T-cell (primary cell): Measurements from ENCODE around the gene FOXP2. TPM values are rescaled to one million over a fixed set of nuclear protein-coding genes. Genes with fewer than 3 reads are reported as not detected.
"Not testable (repeated sequence)": the region's sequence is repeated elsewhere in the genome, so short reads cannot be mapped to it uniquely, and the experiment has no call there.

Experiments used
- ATAC-seq, 4 experiments: fragments of 200-7000 bp in 3 of 4; fragments of 150-1000 bp in 1 of 4; cut with Tn5 transposase; replicated peaks in 1 of 4; 1 replicate in 3 of 4; 2 replicates in 1 of 4; pipeline ENCODE4 v1.10.0; 2021; ENCODE audit warnings: moderate library complexity in 3 of 4, mild to moderate bottlenecking in 2 of 4, moderate number of reproducible peaks in 1 of 4
- CTCF ChIA-PET, 2 donors: fragments of 300-600 bp; sonication (Branson Sonifier 250); formaldehyde crosslinking; loops; one replicate each; lab custom pipeline; 2022; ENCODE audit warnings: antibody characterized with exemption in 2 of 2; lab: Charles Lee
- POLR2A ChIA-PET, 2 donors: fragments of 300-600 bp; sonication (Branson Sonifier 250); formaldehyde crosslinking; loops; one replicate each; lab custom pipeline; 2022; ENCODE audit warnings: antibody characterized with exemption in 2 of 2; lab: Charles Lee
- DNase-seq, 35 experiments: peaks; one replicate each; pipeline versions ENCODE4 v3.0.0 to v3.0.0-alpha.2; 2013 to 2023
- H3K27ac ChIP-seq: one replicate; pipeline ENCODE4 v1.5.1; 2013; ENCODE audit warnings: low read length
- H3K27me3 ChIP-seq, 2 experiments: replicated peaks in 1 of 2; 1 replicate in 1 of 2; 2 replicates in 1 of 2; pipeline versions ENCODE4 v1.6.1 to v1.7.0; 2013; ENCODE audit warnings: low read length in 1 of 2, mixed read lengths in 1 of 2; ENCODE audit not compliant: control insufficient read depth in 2 of 2, insufficient read depth in 2 of 2; ENCODE audit errors: extremely low read depth in 1 of 2
- H3K36me3 ChIP-seq, 2 donors: 1 replicate in 1 of 2; 2 replicates in 1 of 2; pipeline versions ENCODE4 v1.6.1 to v1.7.0; 2013; ENCODE audit warnings: low read length in 1 of 2; ENCODE audit not compliant: control insufficient read depth in 2 of 2, insufficient read depth in 1 of 2; ENCODE audit errors: extremely low read depth in 1 of 2
- H3K4me1 ChIP-seq, 2 experiments: 1 replicate in 1 of 2; 2 replicates in 1 of 2; pipeline versions ENCODE4 v1.6.1 to v1.7.0; 2013; ENCODE audit warnings: low read length in 2 of 2, mixed read lengths in 1 of 2; ENCODE audit not compliant: insufficient read depth in 2 of 2, control insufficient read depth in 1 of 2; ENCODE audit errors: extremely low read depth in 1 of 2
- H3K4me3 ChIP-seq, 2 donors: 1 replicate in 1 of 2; 2 replicates in 1 of 2; pipeline versions ENCODE4 v1.5.1 to v1.7.0; 2013; ENCODE audit warnings: mild to moderate bottlenecking in 2 of 2, low read length in 1 of 2, moderate library complexity in 1 of 2; ENCODE audit not compliant: control insufficient read depth in 1 of 2; ENCODE audit errors: extremely low read depth in 1 of 2
- H3K9me3 ChIP-seq: 2 replicates; pipeline ENCODE4 v1.7.0; 2013
- H3K27ac Mint-ChIP-seq, 2 donors: one replicate each; pipeline ENCODE4 v1.8.0; 2020 to 2021; ENCODE audit warnings: mild to moderate bottlenecking in 2 of 2, mixed read lengths in 2 of 2
- H3K27me3 Mint-ChIP-seq, 2 donors: one replicate each; pipeline ENCODE4 v1.8.0; 2021 to 2022; ENCODE audit warnings: mixed read lengths in 2 of 2
- H3K36me3 Mint-ChIP-seq: one replicate; pipeline ENCODE4 v1.8.0; 2021; ENCODE audit warnings: mixed read lengths
- H3K4me1 Mint-ChIP-seq, 3 donors: one replicate each; pipeline ENCODE4 v1.8.0; 2020 to 2022; ENCODE audit warnings: mixed read lengths in 3 of 3, mild to moderate bottlenecking in 1 of 3
- H3K4me3 Mint-ChIP-seq, 3 donors: one replicate each; pipeline ENCODE4 v1.8.0; 2020 to 2022; ENCODE audit warnings: mild to moderate bottlenecking in 3 of 3, mixed read lengths in 3 of 3, moderate library complexity in 3 of 3
- H3K9me3 Mint-ChIP-seq, 3 donors: one replicate each; pipeline ENCODE4 v1.8.0; 2020 to 2022; ENCODE audit warnings: mixed read lengths in 3 of 3
- WGBS: methylation state at CpG from one replicate; pipeline ENCODE4 v1.1.5; 2013; ENCODE audit warnings: missing lambda C conversion rate; ENCODE audit not compliant: insufficient coverage; 5-methylcytosine and 5-hydroxymethylcytosine counted together
- total RNA-seq, 35 experiments: library from RNA in 6 of 35; stranded (reverse) in 6 of 35; fragments of 120-200 nt in 1 of 35; gene quantifications; one replicate each; pipeline versions ENCODE4 v1.2.1 to v1.2.4 and lab custom pipeline; 2013 to 2026

Gene FOXP2
- total RNA-seq, 5 donors from 2014 or later (not counting 1 experiment from before 2014, with no cell fraction given): 0.19 TPM; not detected in 4

DNA sequence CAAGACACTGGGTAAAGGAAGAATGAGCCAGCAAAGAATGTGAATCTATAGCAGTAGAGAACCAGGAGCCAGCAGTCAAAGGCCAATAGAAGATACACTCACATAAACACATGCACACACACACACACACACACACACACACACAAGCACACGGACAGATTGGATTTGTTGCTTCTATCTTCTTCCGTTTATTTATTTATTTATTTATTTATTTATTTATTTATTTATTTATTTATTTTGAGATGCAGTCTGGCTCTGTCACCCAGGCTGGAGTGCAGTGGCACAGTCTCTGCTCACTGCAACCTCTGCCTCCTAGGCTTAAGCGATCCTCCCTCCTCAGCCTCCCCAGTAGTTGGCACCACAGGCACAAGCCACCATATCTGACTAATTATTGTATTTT, 166.3 kb downstream of the FOXP2 start:
- H3K36me3 ChIP-seq, H3K27me3 Mint-ChIP-seq, H3K27ac Mint-ChIP-seq, CTCF ChIA-PET, H3K36me3 Mint-ChIP-seq, H3K9me3 ChIP-seq, H3K27me3 ChIP-seq, DNase-seq, H3K4me3 Mint-ChIP-seq, H3K9me3 Mint-ChIP-seq, H3K27ac ChIP-seq, H3K4me3 ChIP-seq, ATAC-seq, H3K4me1 ChIP-seq, H3K4me1 Mint-ChIP-seq, POLR2A ChIA-PET: not testable (repeated sequence)
- WGBS: no CpG with 5 or more reads among the region's 3 CpGs

GRCh38 chr7:114588506-114588905, 173.9 kb downstream of the FOXP2 start:
- H3K4me1 Mint-ChIP-seq: no peaks in the 10 kb centered on the region
- H3K27ac Mint-ChIP-seq: no peak overlapping the region
- Histone ChIP-seq H3K4me3 (no peak overlapping the region), H3K27me3 (no peaks in the 10 kb centered on the region), H3K27ac (no peak overlapping the region), H3K4me1 (no peaks in the 10 kb centered on the region), H3K36me3 (no peaks in the 10 kb centered on the region), H3K9me3 (no peaks in the 10 kb centered on the region)
- no peak for DNase-seq
- no peaks in the 10 kb centered on the region for H3K27me3 Mint-ChIP-seq
- no peaks in the 10 kb centered on the region for H3K9me3 Mint-ChIP-seq
- POLR2A ChIA-PET: no interaction called here
- WGBS: no CpG with 5 or more reads among the region's 1 CpG
- no peak overlapping the region for H3K4me3 Mint-ChIP-seq
- ATAC-seq: no peak
- CTCF ChIA-PET: no interaction called here
- no peaks in the 10 kb centered on the region for H3K36me3 Mint-ChIP-seq

- no peak overlapping the region for H3K27ac Mint-ChIP-seq
- CTCF ChIA-PET: no interaction called here
Measured at GRCh38 chr7:114589436-114589835, 174.8 kb downstream of the FOXP2 start.

GRCh38 chr7:114590298-114590697, 175.7 kb downstream of the FOXP2 start:
- Histone ChIP-seq H3K4me1 (no peaks in the 10 kb centered on the region), H3K4me3 (no peak overlapping the region), H3K9me3 (no peaks in the 10 kb centered on the region), H3K36me3 (no peaks in the 10 kb centered on the region), H3K27me3 (no peaks in the 10 kb centered on the region), H3K27ac (no peak overlapping the region)
- WGBS: 57% methylated on average over 1 of the region's 2 CpGs
- Mint-ChIP-seq H3K27ac (no peak overlapping the region), H3K4me3 (no peak overlapping the region), H3K27me3 (no peaks in the 10 kb centered on the region), H3K9me3 (no peaks in the 10 kb centered on the region), H3K36me3 (no peaks in the 10 kb centered on the region), H3K4me1 (no peaks in the 10 kb centered on the region)
- no peak for ATAC-seq
- ChIA-PET POLR2A (no interaction called here), CTCF (no interaction called here)
- no peak for DNase-seq

More at GRCh38 chr7:114589436-114589835, 174.8 kb downstream of the FOXP2 start:
- Mint-ChIP-seq H3K4me1 (no peaks in the 10 kb centered on the region), H3K4me3 (no peak overlapping the region), H3K27me3 (no peaks in the 10 kb centered on the region), H3K36me3 (no peaks in the 10 kb centered on the region), H3K9me3 (no peaks in the 10 kb centered on the region)
- H3K9me3 ChIP-seq: no peaks in the 10 kb centered on the region
- no peak for ATAC-seq
- H3K4me3 ChIP-seq: no peak overlapping the region
- H3K36me3 ChIP-seq: no peaks in the 10 kb centered on the region
- POLR2A ChIA-PET: no interaction called here
- H3K27ac ChIP-seq: no peak overlapping the region
- H3K4me1 ChIP-seq: no peaks in the 10 kb centered on the region
- DNase-seq: no peak
- no peaks in the 10 kb centered on the region for H3K27me3 ChIP-seq

DNA sequence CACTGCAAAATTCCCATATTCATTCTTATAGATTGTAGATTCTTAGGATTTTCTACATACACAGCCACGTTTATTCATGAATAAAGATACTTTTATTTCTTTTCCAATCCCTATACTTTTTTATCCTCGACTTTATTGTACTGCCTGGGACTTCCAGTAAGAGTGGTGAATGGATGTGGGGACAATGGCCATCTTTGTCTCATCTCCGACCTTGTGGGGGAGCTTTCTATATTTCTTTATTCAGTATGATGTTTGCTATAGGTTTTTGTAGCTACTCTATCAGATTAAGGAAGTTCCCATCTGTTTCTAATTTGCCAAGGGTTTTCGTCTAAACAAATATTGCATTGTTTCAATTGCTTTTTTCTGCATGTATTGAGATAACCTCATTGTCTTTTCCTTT, 184.3 kb downstream of the FOXP2 start:
- H3K4me1 ChIP-seq: no peaks in the 10 kb centered on the region
- DNase-seq: no peak
- no peak overlapping the region for H3K4me3 ChIP-seq
- no peaks in the 10 kb centered on the region for H3K36me3 ChIP-seq
- ATAC-seq: no peak
- no peaks in the 10 kb centered on the region for H3K27me3 Mint-ChIP-seq
- no peak overlapping the region for H3K27ac Mint-ChIP-seq
- no peak overlapping the region for H3K4me3 Mint-ChIP-seq
- no peaks in the 10 kb centered on the region for H3K9me3 Mint-ChIP-seq
- no peaks in the 10 kb centered on the region for H3K9me3 ChIP-seq
- ChIA-PET POLR2A (no interaction called here), CTCF (no interaction called here)
- no peaks in the 10 kb centered on the region for H3K36me3 Mint-ChIP-seq
- no CpG with 5 or more reads among the region's 4 CpGs for WGBS
- no peak overlapping the region for H3K27ac ChIP-seq
- no peaks in the 10 kb centered on the region for H3K4me1 Mint-ChIP-seq
- H3K27me3 ChIP-seq: no peaks in the 10 kb centered on the region

- no peak overlapping the region for H3K27ac ChIP-seq
- ChIA-PET POLR2A (no interaction called here), CTCF (no interaction called here)
- Mint-ChIP-seq H3K36me3 (no peaks in the 10 kb centered on the region), H3K27ac (no peak overlapping the region), H3K9me3 (no peaks in the 10 kb centered on the region), H3K4me1 (no peaks in the 10 kb centered on the region), H3K4me3 (no peak overlapping the region), H3K27me3 (no peaks in the 10 kb centered on the region)
- no peaks in the 10 kb centered on the region for H3K9me3 ChIP-seq
- no peaks in the 10 kb centered on the region for H3K4me1 ChIP-seq
- DNase-seq (no peak), ATAC-seq (no peak)
- no peak overlapping the region for H3K4me3 ChIP-seq
- H3K27me3 ChIP-seq: no peaks in the 10 kb centered on the region
- H3K36me3 ChIP-seq: no peaks in the 10 kb centered on the region
- no CpG with 5 or more reads among the region's 2 CpGs for WGBS
Measured at GRCh38 chr7:114606100-114606499, 191.5 kb downstream of the FOXP2 start.

DNA sequence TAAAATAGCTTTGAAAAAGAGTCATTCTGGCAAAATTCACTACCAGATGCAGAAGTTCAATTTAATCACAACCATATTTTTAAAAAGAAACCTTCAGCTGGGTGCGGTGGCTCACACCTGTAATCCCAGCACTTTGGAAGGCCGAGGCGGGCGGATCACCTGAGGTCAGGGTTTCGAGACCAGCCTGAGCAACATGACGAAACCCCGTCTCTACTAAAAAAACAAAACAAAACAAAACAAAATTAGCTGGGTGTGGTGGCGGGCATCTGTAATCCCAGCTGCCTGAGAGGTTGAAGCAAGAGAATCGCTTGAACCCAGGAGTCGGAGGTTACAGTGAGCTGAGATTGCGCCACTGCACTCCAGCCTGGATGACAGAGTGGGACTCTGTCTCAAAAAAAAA, 194.2 kb downstream of the FOXP2 start:
- not testable (repeated sequence) for DNase-seq, H3K27ac ChIP-seq, H3K27me3 Mint-ChIP-seq, H3K9me3 ChIP-seq, H3K27me3 ChIP-seq, H3K36me3 Mint-ChIP-seq, H3K27ac Mint-ChIP-seq, H3K4me3 Mint-ChIP-seq, H3K4me3 ChIP-seq, H3K36me3 ChIP-seq, H3K4me1 ChIP-seq, ATAC-seq, H3K9me3 Mint-ChIP-seq, H3K4me1 Mint-ChIP-seq
- WGBS: no CpG with 5 or more reads among the region's 11 CpGs
- ChIA-PET POLR2A (interaction anchor here in 1 of 2 donors (0.6 kb wide), 1 partner anchor 15 kb away, joined by 3 read pairs; no protein-coding TSS in a partner anchor), CTCF (interaction anchor here in 1 of 2 donors (0.7 kb wide), 1 partner anchor 32 kb away, joined by 3 read pairs; no protein-coding TSS in a partner anchor)
